OCI-LY1 (cell line): ENCODE results near the gene TLCD4.

ENCODE experiments used
- CTCF ChIP-seq: fragments of 200-600 bp; sonication (generic), shearing (Covaris generic); IDR thresholded peaks from 2 replicates; pipeline ENCODE4 v1.5.1; 2017; ENCODE audit warnings: mild to moderate bottlenecking, antibody characterized with exemption, low read length, moderate library complexity, mixed read lengths
- EZH2 ChIP-seq: fragments of 200-600 bp; sonication (generic), shearing (Covaris generic); IDR thresholded peaks from 2 replicates; pipeline ENCODE4 v1.8.0; 2017; ENCODE audit warnings: borderline replicate concordance, mixed run types, mild to moderate bottlenecking, antibody characterized with exemption, low read length, moderate library complexity, mixed read lengths

DNA sequence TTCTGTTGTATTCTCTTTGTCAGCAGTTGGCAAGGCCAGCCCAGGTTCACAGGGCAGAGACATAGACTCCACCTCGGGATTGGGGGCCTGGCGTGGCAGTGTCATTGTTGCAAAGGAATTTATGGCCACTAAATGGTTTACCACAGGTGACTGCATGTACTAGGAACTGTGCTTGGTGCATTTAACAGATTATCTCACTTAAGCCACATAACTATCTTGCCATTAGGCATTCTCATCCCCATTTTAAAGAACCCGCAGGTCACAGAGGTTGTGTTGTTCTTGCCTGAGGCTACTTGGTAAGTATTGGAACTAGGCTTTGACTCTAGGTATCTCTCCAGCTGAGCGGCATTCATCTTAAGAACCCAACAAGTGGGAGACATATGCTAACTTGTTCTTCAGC lies 9.7 kb downstream of the TLCD4 start:
- no peak for TF ChIP-seq CTCF
- no peak for TF ChIP-seq EZH2
